OCI-LY7 (cell line): ENCODE results near the gene EFNA5.

ENCODE experiments used
- EZH2phosphoT487 ChIP-seq: fragments of 200-600 bp; sonication (generic); IDR thresholded peaks from 2 replicates; pipeline ENCODE4 v1.6.1; 2018; ENCODE audit warnings: low read depth, borderline replicate concordance, mild to moderate bottlenecking, mixed run types, antibody characterized with exemption, low read length, moderate library complexity, mixed read lengths
- TF ChIP-seq, protein P1 (sequence below): fragments of 200-600 bp; sonication (generic); conservative IDR thresholded peaks from 2 replicates; pipeline ENCODE4 v1.5.1; 2014; ENCODE audit warnings: mild to moderate bottlenecking, antibody characterized with exemption, low read length, moderate library complexity, mixed read lengths

DNA sequence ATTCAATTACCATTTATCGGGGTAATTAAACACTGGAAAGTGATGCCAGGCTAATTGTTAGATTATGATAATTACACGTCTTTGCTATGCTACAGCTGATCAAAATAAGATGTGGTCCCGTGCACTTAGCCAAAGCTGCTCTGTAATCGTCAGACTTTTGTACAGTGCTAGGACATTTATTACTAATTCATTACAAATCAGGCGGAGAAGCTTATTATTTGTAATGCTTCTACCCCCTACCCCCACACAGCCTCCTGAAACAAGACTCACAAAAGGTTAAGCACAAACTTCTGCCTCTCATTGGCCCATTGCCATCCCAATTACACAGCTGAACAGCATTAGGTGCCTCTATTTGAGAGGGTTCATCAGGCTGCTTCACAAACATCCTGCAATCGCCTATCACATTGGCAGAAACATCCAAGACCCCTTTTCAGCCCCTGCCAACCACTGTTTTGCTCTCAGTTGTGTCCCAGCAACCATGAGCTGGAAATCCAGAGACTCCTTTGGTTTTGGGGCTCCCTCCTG, 232.7 kb downstream of the EFNA5 start:
- TF ChIP-seq, protein P1, sequence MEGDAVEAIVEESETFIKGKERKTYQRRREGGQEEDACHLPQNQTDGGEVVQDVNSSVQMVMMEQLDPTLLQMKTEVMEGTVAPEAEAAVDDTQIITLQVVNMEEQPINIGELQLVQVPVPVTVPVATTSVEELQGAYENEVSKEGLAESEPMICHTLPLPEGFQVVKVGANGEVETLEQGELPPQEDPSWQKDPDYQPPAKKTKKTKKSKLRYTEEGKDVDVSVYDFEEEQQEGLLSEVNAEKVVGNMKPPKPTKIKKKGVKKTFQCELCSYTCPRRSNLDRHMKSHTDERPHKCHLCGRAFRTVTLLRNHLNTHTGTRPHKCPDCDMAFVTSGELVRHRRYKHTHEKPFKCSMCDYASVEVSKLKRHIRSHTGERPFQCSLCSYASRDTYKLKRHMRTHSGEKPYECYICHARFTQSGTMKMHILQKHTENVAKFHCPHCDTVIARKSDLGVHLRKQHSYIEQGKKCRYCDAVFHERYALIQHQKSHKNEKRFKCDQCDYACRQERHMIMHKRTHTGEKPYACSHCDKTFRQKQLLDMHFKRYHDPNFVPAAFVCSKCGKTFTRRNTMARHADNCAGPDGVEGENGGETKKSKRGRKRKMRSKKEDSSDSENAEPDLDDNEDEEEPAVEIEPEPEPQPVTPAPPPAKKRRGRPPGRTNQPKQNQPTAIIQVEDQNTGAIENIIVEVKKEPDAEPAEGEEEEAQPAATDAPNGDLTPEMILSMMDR = no peak
- TF ChIP-seq EZH2phosphoT487 = no peak
